HCT116 (cell line): Measurements from ENCODE around the gene PDE1A. TPM values are rescaled to one million over a fixed set of nuclear protein-coding genes. Genes with fewer than 3 reads are reported as not detected.

Experiments used
- ATAC-seq: fragments of 200-7000 bp; cut with Tn5 transposase; 2 replicates; pipeline ENCODE4 v1.9.1; 2020; ENCODE audit warnings: mild to moderate bottlenecking, moderate library complexity
- BruUV-seq: library from RNA; stranded (reverse); fragments of 400-500 nt; replicated peaks from 2 replicates; lab custom pipeline; 2021; lab: Mats Ljungman, UMichigan
- CTCF ChIA-PET: fragments of 300-600 bp; sonication (Branson Sonifier 250); formaldehyde crosslinking; loops from one replicate; lab custom pipeline; 2021; ENCODE audit warnings: antibody characterized with exemption; lab: Charles Lee
- POLR2A ChIA-PET: fragments of 300-600, 350-600 bp; sonication (Branson Sonifier 250); formaldehyde crosslinking; loops from one replicate; lab custom pipeline; 2021; ENCODE audit warnings: antibody characterized with exemption; lab: Charles Lee
- RAD21 ChIA-PET, 2 experiments: fragments of 300-600 bp; sonication (Branson Sonifier 250); formaldehyde crosslinking; loops; one replicate each; lab custom pipeline; 2023; ENCODE audit warnings: low total read pairs in 2 of 2; ENCODE audit not compliant: uncharacterized antibody in 2 of 2, unreplicated experiment in 2 of 2, low non-redundant PET in 1 of 2; lab: Charles Lee
- DNase-seq: peaks from one replicate; pipeline ENCODE4 v3.0.0-alpha.2; 2010; ENCODE audit warnings: low read depth, low spot score
- H2AFZ ChIP-seq: fragments of 200-600 bp; shearing (Covaris generic), sonication (generic); 2 replicates; pipeline ENCODE4 v1.6.1; 2017; ENCODE audit warnings: low read depth, mixed run types, mixed read lengths, antibody characterized with exemption, low read length; ENCODE audit not compliant: poor library complexity, severe bottlenecking
- H3K27ac ChIP-seq: 2 replicates; pipeline ENCODE4 v1.5.1; 2012; ENCODE audit warnings: low read depth, low read length
- H3K27me3 ChIP-seq: fragments of 200-600 bp; sonication (generic); 2 replicates; pipeline ENCODE4 v1.6.1; 2016; ENCODE audit warnings: mixed run types, low read length, mixed read lengths; ENCODE audit not compliant: insufficient read depth
- H3K36me3 ChIP-seq, 2 experiments: fragments of 200-500 bp in 1 of 2; fragments of 200-600 bp in 1 of 2; sonication (Bioruptor generic) in 1 of 2; sonication (generic) in 1 of 2; 2 replicates each; pipeline versions ENCODE4 v1.5.1 to v1.6.1; 2014 to 2016; ENCODE audit warnings: low read length in 2 of 2, inconsistent platforms in 1 of 2, mixed read lengths in 1 of 2, mixed run types in 1 of 2; ENCODE audit not compliant: insufficient read depth in 2 of 2, control insufficient read depth in 1 of 2
- H3K4me1 ChIP-seq, 2 experiments: fragments of 200-600 bp in 1 of 2; sonication (generic) in 1 of 2; 2 replicates each; pipeline versions ENCODE4 v1.5.1 to v1.6.1; 2012 to 2017; ENCODE audit warnings: low read length in 2 of 2, inconsistent platforms in 1 of 2, mild to moderate bottlenecking in 1 of 2, mixed read lengths in 1 of 2, mixed run types in 1 of 2, moderate library complexity in 1 of 2; ENCODE audit not compliant: insufficient read depth in 2 of 2, control insufficient read depth in 1 of 2
- H3K4me2 ChIP-seq: fragments of 200-600 bp; sonication (generic); 2 replicates; pipeline ENCODE4 v1.6.1; 2017; ENCODE audit warnings: mixed run types, low read length, mixed read lengths
- H3K4me3 ChIP-seq, 2 experiments: fragments of 200-600 bp in 1 of 2; sonication (generic) in 1 of 2; replicated peaks in 1 of 2; 2 replicates each; pipeline ENCODE4 v1.5.1; 2011 to 2016; ENCODE audit warnings: low read length in 2 of 2, control low read depth in 1 of 2, low read depth in 1 of 2, mild to moderate bottlenecking in 1 of 2, mixed read lengths in 1 of 2, mixed run types in 1 of 2
- H3K79me2 ChIP-seq: fragments of 200-600 bp; sonication (generic); 2 replicates; pipeline ENCODE4 v1.6.1; 2017; ENCODE audit warnings: mild to moderate bottlenecking, mixed run types, low read length, moderate library complexity, mixed read lengths; ENCODE audit not compliant: insufficient read depth
- H3K9ac ChIP-seq: fragments of 200-600 bp; sonication (generic); 2 replicates; pipeline ENCODE4 v1.6.1; 2016; ENCODE audit warnings: low read length, mixed read lengths
- H3K9me2 ChIP-seq: fragments of 200-600 bp; sonication (generic), shearing (Covaris generic); 2 replicates; pipeline ENCODE4 v1.6.1; 2017; ENCODE audit warnings: mixed run types, mild to moderate bottlenecking, moderate library complexity; ENCODE audit not compliant: insufficient read depth
- H3K9me3 ChIP-seq, 2 experiments: fragments of 200-500 bp in 1 of 2; fragments of 200-600 bp in 1 of 2; sonication (Bioruptor generic) in 1 of 2; sonication (generic) in 1 of 2; 2 replicates each; pipeline ENCODE4 v1.6.1; 2014 to 2017; ENCODE audit warnings: low read length in 2 of 2, mixed read lengths in 2 of 2, inconsistent platforms in 1 of 2, low read depth in 1 of 2, mild to moderate bottlenecking in 1 of 2, mixed run types in 1 of 2, moderate library complexity in 1 of 2; ENCODE audit not compliant: control insufficient read depth in 1 of 2, insufficient read depth in 1 of 2
- H4K20me1 ChIP-seq: fragments of 200-600 bp; sonication (generic), shearing (Covaris generic); 2 replicates; pipeline ENCODE4 v1.6.1; 2017; ENCODE audit warnings: mixed run types, mild to moderate bottlenecking, moderate library complexity; ENCODE audit not compliant: insufficient read depth
- EGR1 ChIP-seq: IDR thresholded peaks from 2 replicates; pipeline ENCODE4 v1.6.1; 2012; ENCODE audit warnings: low read depth
- EZH2phosphoT487 ChIP-seq: fragments of 200-600 bp; IDR thresholded peaks from 2 replicates; pipeline ENCODE4 v1.6.1; 2018; ENCODE audit warnings: antibody characterized with exemption, borderline replicate concordance
- FOSL1 ChIP-seq: IDR thresholded peaks from 2 replicates; pipeline ENCODE4 v1.6.1; 2012; ENCODE audit warnings: low read depth
- JUND ChIP-seq: IDR thresholded peaks from 2 replicates; pipeline ENCODE4 v1.6.1; 2012
- RAD21 ChIP-seq: IDR thresholded peaks from 2 replicates; pipeline ENCODE4 v1.6.1; 2012; ENCODE audit warnings: low read depth, mild to moderate bottlenecking
- SP1 ChIP-seq: IDR thresholded peaks from 2 replicates; pipeline ENCODE4 v1.6.1; 2012; ENCODE audit warnings: low read depth
- SRF ChIP-seq: IDR thresholded peaks from 2 replicates; pipeline ENCODE4 v1.6.1; 2012; ENCODE audit warnings: low read depth
- TCF7L2 ChIP-seq: IDR thresholded peaks from 2 replicates; pipeline ENCODE4 v1.7.0; 2011; ENCODE audit warnings: borderline replicate concordance, inconsistent platforms; ENCODE audit not compliant: insufficient read depth, insufficient read length; ENCODE audit errors: extremely low read depth
- ZNF274 ChIP-seq: fragments of 200-500 bp; sonication (Bioruptor generic); IDR thresholded peaks from 2 replicates; pipeline ENCODE4 v1.6.1; 2014; ENCODE audit warnings: mild to moderate bottlenecking, low read depth, low read length, inconsistent platforms
- intact Hi-C: fragments of 100-400 bp; cut with micrococcal nuclease; formaldehyde crosslinking; loops from 2 replicates; pipeline ENCODE4 v1.10.0; 2022
- total RNA-seq: library from RNA; stranded (reverse); gene quantifications from one replicate; pipeline ENCODE4 v1.2.1, GENCODE V29; 2021; ENCODE audit not compliant: unreplicated experiment
- TF ChIP-seq, protein P1 (sequence below), 3 experiments: fragments of 200-600 bp in 1 of 3; sonication (generic) in 1 of 3; IDR thresholded peaks in 2 of 3; conservative IDR thresholded peaks in 1 of 3; 2 replicates each; pipeline ENCODE4 v1.5.1; 2012 to 2017; ENCODE audit warnings: low read depth in 2 of 3, low read length in 2 of 3, antibody characterized with exemption in 1 of 3, borderline replicate concordance in 1 of 3, control low read depth in 1 of 3, mild to moderate bottlenecking in 1 of 3, mixed read lengths in 1 of 3, mixed run types in 1 of 3, moderate library complexity in 1 of 3; ENCODE audit not compliant: insufficient read depth in 1 of 3
- TF ChIP-seq, protein P2 (sequence below): IDR thresholded peaks from 2 replicates; pipeline ENCODE4 v1.6.1; 2012
- TF ChIP-seq, protein P3 (sequence below): IDR thresholded peaks from 2 replicates; pipeline ENCODE4 v1.6.1; 2012; ENCODE audit warnings: low read depth

The PDE1A gene
- total RNA-seq, 1 experiment from 2014 or later: 0.12 TPM

DNA sequence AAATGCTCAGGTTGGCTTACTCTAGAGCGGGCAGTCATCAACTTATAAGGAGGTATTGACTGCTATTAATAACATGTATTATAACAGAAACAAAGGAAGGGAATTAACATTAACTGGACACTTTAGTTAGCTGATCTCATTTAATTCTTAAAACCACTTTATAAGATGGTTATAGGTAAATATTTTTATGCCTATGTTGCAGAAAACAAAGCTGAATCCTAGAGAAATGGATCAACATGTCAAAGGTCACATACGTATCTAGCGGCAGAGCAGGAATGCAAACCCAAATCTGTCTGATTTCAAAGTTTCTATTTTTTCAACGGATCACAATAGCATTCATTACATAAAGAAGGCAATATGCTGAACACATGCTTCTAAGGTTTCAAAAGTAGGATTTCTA lies 200.0 kb downstream of the PDE1A start:
- TF ChIP-seq RAD21 (no peak), JUND (no peak), FOSL1 (no peak), ZNF274 (no peak), SRF (no peak), SP1 (no peak), EZH2phosphoT487 (no peak), EGR1 (no peak), TCF7L2 (no peak)
- TF ChIP-seq, protein P1, sequence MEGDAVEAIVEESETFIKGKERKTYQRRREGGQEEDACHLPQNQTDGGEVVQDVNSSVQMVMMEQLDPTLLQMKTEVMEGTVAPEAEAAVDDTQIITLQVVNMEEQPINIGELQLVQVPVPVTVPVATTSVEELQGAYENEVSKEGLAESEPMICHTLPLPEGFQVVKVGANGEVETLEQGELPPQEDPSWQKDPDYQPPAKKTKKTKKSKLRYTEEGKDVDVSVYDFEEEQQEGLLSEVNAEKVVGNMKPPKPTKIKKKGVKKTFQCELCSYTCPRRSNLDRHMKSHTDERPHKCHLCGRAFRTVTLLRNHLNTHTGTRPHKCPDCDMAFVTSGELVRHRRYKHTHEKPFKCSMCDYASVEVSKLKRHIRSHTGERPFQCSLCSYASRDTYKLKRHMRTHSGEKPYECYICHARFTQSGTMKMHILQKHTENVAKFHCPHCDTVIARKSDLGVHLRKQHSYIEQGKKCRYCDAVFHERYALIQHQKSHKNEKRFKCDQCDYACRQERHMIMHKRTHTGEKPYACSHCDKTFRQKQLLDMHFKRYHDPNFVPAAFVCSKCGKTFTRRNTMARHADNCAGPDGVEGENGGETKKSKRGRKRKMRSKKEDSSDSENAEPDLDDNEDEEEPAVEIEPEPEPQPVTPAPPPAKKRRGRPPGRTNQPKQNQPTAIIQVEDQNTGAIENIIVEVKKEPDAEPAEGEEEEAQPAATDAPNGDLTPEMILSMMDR (IDR thresholded peaks at IDR 0.05 in 2 of 3, conservative IDR thresholded peaks at IDR 0.05 in 1 of 3; ENCODE audit: borderline replicate concordance in 1 of 3, insufficient read depth in 1 of 3, low read depth in 2 of 3, low read length in 2 of 3): no peak
- TF ChIP-seq, protein P2, sequence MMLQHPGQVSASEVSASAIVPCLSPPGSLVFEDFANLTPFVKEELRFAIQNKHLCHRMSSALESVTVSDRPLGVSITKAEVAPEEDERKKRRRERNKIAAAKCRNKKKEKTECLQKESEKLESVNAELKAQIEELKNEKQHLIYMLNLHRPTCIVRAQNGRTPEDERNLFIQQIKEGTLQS: no peak
- TF ChIP-seq, protein P3, sequence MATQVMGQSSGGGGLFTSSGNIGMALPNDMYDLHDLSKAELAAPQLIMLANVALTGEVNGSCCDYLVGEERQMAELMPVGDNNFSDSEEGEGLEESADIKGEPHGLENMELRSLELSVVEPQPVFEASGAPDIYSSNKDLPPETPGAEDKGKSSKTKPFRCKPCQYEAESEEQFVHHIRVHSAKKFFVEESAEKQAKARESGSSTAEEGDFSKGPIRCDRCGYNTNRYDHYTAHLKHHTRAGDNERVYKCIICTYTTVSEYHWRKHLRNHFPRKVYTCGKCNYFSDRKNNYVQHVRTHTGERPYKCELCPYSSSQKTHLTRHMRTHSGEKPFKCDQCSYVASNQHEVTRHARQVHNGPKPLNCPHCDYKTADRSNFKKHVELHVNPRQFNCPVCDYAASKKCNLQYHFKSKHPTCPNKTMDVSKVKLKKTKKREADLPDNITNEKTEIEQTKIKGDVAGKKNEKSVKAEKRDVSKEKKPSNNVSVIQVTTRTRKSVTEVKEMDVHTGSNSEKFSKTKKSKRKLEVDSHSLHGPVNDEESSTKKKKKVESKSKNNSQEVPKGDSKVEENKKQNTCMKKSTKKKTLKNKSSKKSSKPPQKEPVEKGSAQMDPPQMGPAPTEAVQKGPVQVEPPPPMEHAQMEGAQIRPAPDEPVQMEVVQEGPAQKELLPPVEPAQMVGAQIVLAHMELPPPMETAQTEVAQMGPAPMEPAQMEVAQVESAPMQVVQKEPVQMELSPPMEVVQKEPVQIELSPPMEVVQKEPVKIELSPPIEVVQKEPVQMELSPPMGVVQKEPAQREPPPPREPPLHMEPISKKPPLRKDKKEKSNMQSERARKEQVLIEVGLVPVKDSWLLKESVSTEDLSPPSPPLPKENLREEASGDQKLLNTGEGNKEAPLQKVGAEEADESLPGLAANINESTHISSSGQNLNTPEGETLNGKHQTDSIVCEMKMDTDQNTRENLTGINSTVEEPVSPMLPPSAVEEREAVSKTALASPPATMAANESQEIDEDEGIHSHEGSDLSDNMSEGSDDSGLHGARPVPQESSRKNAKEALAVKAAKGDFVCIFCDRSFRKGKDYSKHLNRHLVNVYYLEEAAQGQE: no peak
- TF ChIP-seq, all 23 proteins: peak for 0
- intact Hi-C loops: no loop called here
- no TSS peak for BruUV-seq
- ChIA-PET POLR2A (no interaction called here), RAD21 (no interaction called here), CTCF (interaction anchor here (1.5 kb wide), 1 partner anchor 14 kb away, joined by 8 read pairs; no protein-coding TSS in a partner anchor)
- H3K79me2 ChIP-seq: no peaks in the 10 kb centered on the region
- H3K27ac ChIP-seq: no peak overlapping the region
- no peak overlapping the region for H3K4me2 ChIP-seq
- no peaks in the 10 kb centered on the region for H3K36me3 ChIP-seq
- DNase-seq (no peak), ATAC-seq (no peak)
- no peak overlapping the region for H2AFZ ChIP-seq
- H3K4me3 ChIP-seq: no peak overlapping the region
- H3K4me1 ChIP-seq: no peaks in the 10 kb centered on the region
- H3K9me2 ChIP-seq: 0 out of 2 replicates have a peak, but pooled peaks cover 5% of the 10 kb centered on the region
- H3K9ac ChIP-seq: no peak overlapping the region
- no peaks in the 10 kb centered on the region for H3K27me3 ChIP-seq
- no peaks in the 10 kb centered on the region for H3K9me3 ChIP-seq
- no peaks in the 10 kb centered on the region for H4K20me1 ChIP-seq
